ENCODE data around the gene NEK11.

NEK11 gene

GRCh38 chr3:131169331-131169730 lies 142.7 kb downstream of the NEK11 start:
- TF ChIP-seq YY1 (IDR thresholded peaks at IDR 0.05; ENCODE audit: insufficient read depth, insufficient read length): no peak
- TF ChIP-seq ZNF274 (IDR thresholded peaks at IDR 0.05; ENCODE audit: low read depth, low read length): no peak
- TF ChIP-seq SUZ12 (IDR thresholded peaks at IDR 0.05; ENCODE audit: extremely low read depth, insufficient read depth, insufficient read length): no peak
- Histone ChIP-seq H3K9me3 (ENCODE audit: insufficient read depth, low read length) (no peaks in the 10 kb centered on the region), H3K36me3 (ENCODE audit: insufficient read depth, insufficient read length, low read length) (no peaks in the 10 kb centered on the region), H3K4me3 (ENCODE audit: insufficient read length, low read depth) (no peak overlapping the region), H3K9ac (ENCODE audit: insufficient read length, low read depth) (no peak overlapping the region), H3K27me3 (ENCODE audit: insufficient read depth, insufficient read length) (no peaks in the 10 kb centered on the region), H3K4me1 (ENCODE audit: insufficient read depth, insufficient read length) (no peaks in the 10 kb centered on the region)
- DNase-seq (ENCODE audit: low read depth, low spot score): no peak

GRCh38 chr3:131172502-131173200 lies 146.0 kb downstream of the NEK11 start:
- no peak overlapping the region for H3K4me3 ChIP-seq (ENCODE audit: insufficient read length, low read depth)
- H3K9ac ChIP-seq (ENCODE audit: insufficient read length, low read depth): no peak overlapping the region
- TF ChIP-seq YY1 (IDR thresholded peaks at IDR 0.05; ENCODE audit: insufficient read depth, insufficient read length) (no peak), ZNF274 (IDR thresholded peaks at IDR 0.05; ENCODE audit: low read depth, low read length) (no peak), SUZ12 (IDR thresholded peaks at IDR 0.05; ENCODE audit: extremely low read depth, insufficient read depth, insufficient read length) (no peak)
- no peaks in the 10 kb centered on the region for H3K27me3 ChIP-seq (ENCODE audit: insufficient read depth, insufficient read length)
- H3K9me3 ChIP-seq (ENCODE audit: insufficient read depth, low read length): no peaks in the 10 kb centered on the region
- H3K4me1 ChIP-seq (ENCODE audit: insufficient read depth, insufficient read length): no peaks in the 10 kb centered on the region
- H3K36me3 ChIP-seq (ENCODE audit: insufficient read depth, insufficient read length, low read length): no peaks in the 10 kb centered on the region
- DNase-seq (ENCODE audit: low read depth, low spot score): no peak

DNA sequence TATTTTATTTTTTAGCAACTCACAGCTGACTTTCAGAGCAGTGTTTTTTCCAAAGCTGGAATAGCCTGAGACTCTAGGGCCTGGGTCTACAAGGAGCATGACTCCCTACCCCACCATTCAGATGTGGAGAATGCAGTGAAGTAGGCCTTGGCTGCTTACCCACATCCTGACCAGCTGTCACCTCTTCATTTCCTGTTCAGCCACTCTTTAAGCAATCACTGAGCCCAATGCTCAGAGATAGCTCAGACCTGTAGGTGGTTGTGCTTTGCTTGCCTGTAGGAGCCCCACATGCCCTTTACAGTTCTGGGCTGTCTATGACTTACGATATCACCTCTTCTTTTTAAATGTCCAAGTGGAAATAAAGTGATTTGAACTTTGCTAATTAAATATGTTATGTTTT lies 148.1 kb downstream of the NEK11 start:
- peaks cover under 1% of the 10 kb centered on the region; the same call in 1 of the 2 replicates for H3K9me3 ChIP-seq (ENCODE audit: insufficient read depth, low read length)
- TF ChIP-seq SUZ12 (IDR thresholded peaks at IDR 0.05; ENCODE audit: extremely low read depth, insufficient read depth, insufficient read length) (no peak), YY1 (IDR thresholded peaks at IDR 0.05; ENCODE audit: insufficient read depth, insufficient read length) (no peak), ZNF274 (IDR thresholded peaks at IDR 0.05; ENCODE audit: low read depth, low read length) (no peak)
- no peaks in the 10 kb centered on the region for H3K4me1 ChIP-seq (ENCODE audit: insufficient read depth, insufficient read length)
- DNase-seq (ENCODE audit: low read depth, low spot score): no peak
- no peak overlapping the region for H3K4me3 ChIP-seq (ENCODE audit: insufficient read length, low read depth)
- no peak overlapping the region for H3K9ac ChIP-seq (ENCODE audit: insufficient read length, low read depth)
- H3K36me3 ChIP-seq (ENCODE audit: insufficient read depth, insufficient read length, low read length): no peaks in the 10 kb centered on the region
- H3K27me3 ChIP-seq (ENCODE audit: insufficient read depth, insufficient read length): no peaks in the 10 kb centered on the region

DNA sequence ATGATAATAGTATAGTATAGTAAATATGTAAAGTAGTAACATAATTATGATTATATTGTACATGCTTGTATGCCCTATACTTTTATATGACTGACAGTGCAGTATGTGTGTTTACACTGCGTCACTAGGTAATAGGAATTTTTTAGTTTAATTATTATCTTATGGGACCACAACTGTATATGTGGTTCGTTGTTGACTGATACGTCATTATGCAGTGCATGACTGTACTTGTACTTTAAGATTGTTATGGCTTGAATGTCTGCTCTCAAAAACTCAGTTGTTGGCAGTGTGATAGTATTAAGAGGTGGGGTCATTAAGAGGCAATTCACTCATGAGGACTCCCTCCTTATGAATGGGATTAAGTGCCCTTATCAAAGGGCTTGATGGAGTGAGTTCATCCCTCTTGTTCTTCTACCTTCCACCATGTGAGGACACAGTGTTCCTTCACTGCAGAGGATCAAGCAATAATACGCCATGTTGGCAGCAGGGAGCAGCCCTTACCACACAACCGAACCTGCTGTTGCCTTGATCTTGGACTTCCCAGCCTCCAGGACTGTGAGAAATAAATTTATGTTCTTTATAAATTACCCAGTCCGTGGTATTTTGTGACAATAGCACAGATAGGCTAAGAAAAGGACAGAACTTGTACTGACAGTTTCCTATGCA lies 152.2 kb downstream of the NEK11 start:
- TF ChIP-seq SUZ12 (IDR thresholded peaks at IDR 0.05; ENCODE audit: extremely low read depth, insufficient read depth, insufficient read length) (no peak), YY1 (IDR thresholded peaks at IDR 0.05; ENCODE audit: insufficient read depth, insufficient read length) (no peak), ZNF274 (IDR thresholded peaks at IDR 0.05; ENCODE audit: low read depth, low read length) (no peak)
- no peaks in the 10 kb centered on the region for H3K27me3 ChIP-seq (ENCODE audit: insufficient read depth, insufficient read length)
- no peaks in the 10 kb centered on the region for H3K36me3 ChIP-seq (ENCODE audit: insufficient read depth, insufficient read length, low read length)
- peaks cover 9% of the 10 kb centered on the region for H3K9me3 ChIP-seq (ENCODE audit: insufficient read depth, low read length)
- H3K4me3 ChIP-seq (ENCODE audit: insufficient read length, low read depth): no peak overlapping the region
- H3K9ac ChIP-seq (ENCODE audit: insufficient read length, low read depth): no peak overlapping the region
- no peak for DNase-seq (ENCODE audit: low read depth, low spot score)
- H3K4me1 ChIP-seq (ENCODE audit: insufficient read depth, insufficient read length): no peaks in the 10 kb centered on the region

DNA sequence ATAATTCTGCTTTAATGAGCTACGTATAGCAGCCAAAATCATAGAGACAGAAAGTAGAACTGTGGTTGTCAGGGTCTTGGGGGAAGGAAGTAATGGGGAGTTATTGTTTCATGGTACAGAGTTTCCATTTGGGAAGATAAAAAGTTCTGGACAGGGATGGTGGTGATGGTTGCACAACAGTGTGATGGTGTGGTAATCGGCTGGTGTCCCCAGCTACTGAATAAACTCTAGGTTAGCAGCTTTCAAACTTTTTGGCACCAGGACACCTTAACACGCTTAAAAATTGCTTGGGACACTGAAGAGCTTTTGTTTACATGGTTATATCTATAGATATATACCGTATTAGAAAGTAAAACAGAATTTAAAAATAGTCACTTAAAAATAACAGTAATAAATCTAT lies 166.0 kb downstream of the NEK11 start:
- H3K9me3 ChIP-seq (ENCODE audit: insufficient read depth, low read length): no peaks in the 10 kb centered on the region
- no peak overlapping the region for H3K4me3 ChIP-seq (ENCODE audit: insufficient read length, low read depth)
- H3K4me1 ChIP-seq (ENCODE audit: insufficient read depth, insufficient read length): no peaks in the 10 kb centered on the region
- no peak overlapping the region for H3K9ac ChIP-seq (ENCODE audit: insufficient read length, low read depth)
- H3K36me3 ChIP-seq (ENCODE audit: insufficient read depth, insufficient read length, low read length): no peaks in the 10 kb centered on the region
- DNase-seq (ENCODE audit: low read depth, low spot score): no peak
- no peak for TF ChIP-seq SUZ12 (IDR thresholded peaks at IDR 0.05; ENCODE audit: extremely low read depth, insufficient read depth, insufficient read length)
- no peak for TF ChIP-seq ZNF274 (IDR thresholded peaks at IDR 0.05; ENCODE audit: low read depth, low read length)
- TF ChIP-seq YY1 (IDR thresholded peaks at IDR 0.05; ENCODE audit: insufficient read depth, insufficient read length): no peak
- H3K27me3 ChIP-seq (ENCODE audit: insufficient read depth, insufficient read length): no peaks in the 10 kb centered on the region

- no peak for DNase-seq (ENCODE audit: low read depth, low spot score)
- Histone ChIP-seq H3K9ac (ENCODE audit: insufficient read length, low read depth) (no peak overlapping the region), H3K9me3 (ENCODE audit: insufficient read depth, low read length) (no peaks in the 10 kb centered on the region), H3K36me3 (ENCODE audit: insufficient read depth, insufficient read length, low read length) (no peaks in the 10 kb centered on the region), H3K27me3 (ENCODE audit: insufficient read depth, insufficient read length) (no peaks in the 10 kb centered on the region), H3K4me3 (ENCODE audit: insufficient read length, low read depth) (no peak overlapping the region), H3K4me1 (ENCODE audit: insufficient read depth, insufficient read length) (no peaks in the 10 kb centered on the region)
- TF ChIP-seq YY1 (IDR thresholded peaks at IDR 0.05; ENCODE audit: insufficient read depth, insufficient read length) (no peak), SUZ12 (IDR thresholded peaks at IDR 0.05; ENCODE audit: extremely low read depth, insufficient read depth, insufficient read length) (no peak), ZNF274 (IDR thresholded peaks at IDR 0.05; ENCODE audit: low read depth, low read length) (no peak)
Measured at GRCh38 chr3:131193641-131194238, 167.1 kb downstream of the NEK11 start.

- no peaks in the 10 kb centered on the region for H3K9me3 ChIP-seq (ENCODE audit: insufficient read depth, low read length)
- H3K4me1 ChIP-seq (ENCODE audit: insufficient read depth, insufficient read length): no peaks in the 10 kb centered on the region
- no peak overlapping the region for H3K9ac ChIP-seq (ENCODE audit: insufficient read length, low read depth)
- no peaks in the 10 kb centered on the region for H3K36me3 ChIP-seq (ENCODE audit: insufficient read depth, insufficient read length, low read length)
- H3K27me3 ChIP-seq (ENCODE audit: insufficient read depth, insufficient read length): no peaks in the 10 kb centered on the region
- no peak overlapping the region for H3K4me3 ChIP-seq (ENCODE audit: insufficient read length, low read depth)
- DNase-seq (ENCODE audit: low read depth, low spot score): no peak
- TF ChIP-seq SUZ12 (IDR thresholded peaks at IDR 0.05; ENCODE audit: extremely low read depth, insufficient read depth, insufficient read length) (no peak), YY1 (IDR thresholded peaks at IDR 0.05; ENCODE audit: insufficient read depth, insufficient read length) (no peak), ZNF274 (IDR thresholded peaks at IDR 0.05; ENCODE audit: low read depth, low read length) (no peak)
Measured at GRCh38 chr3:131194816-131195215, 168.1 kb downstream of the NEK11 start.

Data from NT2/D1 (cell line).